Measurements from ENCODE around the gene NCOA4.

GRCh38 chr10:46055771-46056170, 25.3 kb upstream of the NCOA4 start:
- TF ChIP-seq, protein P1, sequence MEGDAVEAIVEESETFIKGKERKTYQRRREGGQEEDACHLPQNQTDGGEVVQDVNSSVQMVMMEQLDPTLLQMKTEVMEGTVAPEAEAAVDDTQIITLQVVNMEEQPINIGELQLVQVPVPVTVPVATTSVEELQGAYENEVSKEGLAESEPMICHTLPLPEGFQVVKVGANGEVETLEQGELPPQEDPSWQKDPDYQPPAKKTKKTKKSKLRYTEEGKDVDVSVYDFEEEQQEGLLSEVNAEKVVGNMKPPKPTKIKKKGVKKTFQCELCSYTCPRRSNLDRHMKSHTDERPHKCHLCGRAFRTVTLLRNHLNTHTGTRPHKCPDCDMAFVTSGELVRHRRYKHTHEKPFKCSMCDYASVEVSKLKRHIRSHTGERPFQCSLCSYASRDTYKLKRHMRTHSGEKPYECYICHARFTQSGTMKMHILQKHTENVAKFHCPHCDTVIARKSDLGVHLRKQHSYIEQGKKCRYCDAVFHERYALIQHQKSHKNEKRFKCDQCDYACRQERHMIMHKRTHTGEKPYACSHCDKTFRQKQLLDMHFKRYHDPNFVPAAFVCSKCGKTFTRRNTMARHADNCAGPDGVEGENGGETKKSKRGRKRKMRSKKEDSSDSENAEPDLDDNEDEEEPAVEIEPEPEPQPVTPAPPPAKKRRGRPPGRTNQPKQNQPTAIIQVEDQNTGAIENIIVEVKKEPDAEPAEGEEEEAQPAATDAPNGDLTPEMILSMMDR (conservative IDR thresholded peaks at IDR 0.05; ENCODE audit: low read depth, low read length): no peak
- no peak for TF ChIP-seq EZH2phosphoT487 (IDR thresholded peaks at IDR 0.05; ENCODE audit: borderline replicate concordance, low read length)
